ENCODE results near the gene SCG3. TPM values are rescaled to one million over a fixed set of nuclear protein-coding genes. Genes with fewer than 3 reads are reported as not detected.
"Not testable (repeated sequence)": the region's sequence is repeated elsewhere in the genome, so short reads cannot be mapped to it uniquely, and the experiment has no call there.

The SCG3 gene
- polyA plus RNA-seq, 1 of the 3 experiments (the other 2 are of a cell fraction): 0.16 TPM

DNA sequence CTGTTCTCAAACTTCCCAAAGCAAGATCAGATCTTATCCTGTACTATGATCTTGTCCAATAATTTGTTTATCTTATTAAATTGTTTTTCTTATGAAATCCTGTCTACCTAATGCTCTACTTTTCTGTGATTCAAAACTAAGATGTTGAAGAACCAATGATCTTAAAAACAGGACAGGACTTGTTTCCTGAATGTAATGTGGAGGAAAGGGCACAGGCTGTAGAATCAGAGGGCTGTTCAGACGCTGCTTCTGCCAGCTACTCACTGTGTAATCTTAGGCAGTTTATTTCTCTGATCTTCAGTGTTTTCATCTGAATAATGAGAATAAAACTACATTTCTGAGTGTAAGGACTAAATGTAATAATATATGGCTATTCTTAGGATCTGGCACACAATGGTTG lies 38.6 kb upstream of the SCG3 start (continued):
- TF ChIP-seq CTCF (IDR thresholded peaks at IDR 0.05): no peak
- TF ChIP-seq SMC3 (IDR thresholded peaks at IDR 0.05; ENCODE audit: low read depth, low read length): no peak
- TF ChIP-seq, protein P1, sequence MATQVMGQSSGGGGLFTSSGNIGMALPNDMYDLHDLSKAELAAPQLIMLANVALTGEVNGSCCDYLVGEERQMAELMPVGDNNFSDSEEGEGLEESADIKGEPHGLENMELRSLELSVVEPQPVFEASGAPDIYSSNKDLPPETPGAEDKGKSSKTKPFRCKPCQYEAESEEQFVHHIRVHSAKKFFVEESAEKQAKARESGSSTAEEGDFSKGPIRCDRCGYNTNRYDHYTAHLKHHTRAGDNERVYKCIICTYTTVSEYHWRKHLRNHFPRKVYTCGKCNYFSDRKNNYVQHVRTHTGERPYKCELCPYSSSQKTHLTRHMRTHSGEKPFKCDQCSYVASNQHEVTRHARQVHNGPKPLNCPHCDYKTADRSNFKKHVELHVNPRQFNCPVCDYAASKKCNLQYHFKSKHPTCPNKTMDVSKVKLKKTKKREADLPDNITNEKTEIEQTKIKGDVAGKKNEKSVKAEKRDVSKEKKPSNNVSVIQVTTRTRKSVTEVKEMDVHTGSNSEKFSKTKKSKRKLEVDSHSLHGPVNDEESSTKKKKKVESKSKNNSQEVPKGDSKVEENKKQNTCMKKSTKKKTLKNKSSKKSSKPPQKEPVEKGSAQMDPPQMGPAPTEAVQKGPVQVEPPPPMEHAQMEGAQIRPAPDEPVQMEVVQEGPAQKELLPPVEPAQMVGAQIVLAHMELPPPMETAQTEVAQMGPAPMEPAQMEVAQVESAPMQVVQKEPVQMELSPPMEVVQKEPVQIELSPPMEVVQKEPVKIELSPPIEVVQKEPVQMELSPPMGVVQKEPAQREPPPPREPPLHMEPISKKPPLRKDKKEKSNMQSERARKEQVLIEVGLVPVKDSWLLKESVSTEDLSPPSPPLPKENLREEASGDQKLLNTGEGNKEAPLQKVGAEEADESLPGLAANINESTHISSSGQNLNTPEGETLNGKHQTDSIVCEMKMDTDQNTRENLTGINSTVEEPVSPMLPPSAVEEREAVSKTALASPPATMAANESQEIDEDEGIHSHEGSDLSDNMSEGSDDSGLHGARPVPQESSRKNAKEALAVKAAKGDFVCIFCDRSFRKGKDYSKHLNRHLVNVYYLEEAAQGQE (IDR thresholded peaks at IDR 0.05; ENCODE audit: low read depth, low read length): no peak
- no peak for TF ChIP-seq RAD21 (IDR thresholded peaks at IDR 0.05; ENCODE audit: low read length)
- TF ChIP-seq ZBTB33 (IDR thresholded peaks at IDR 0.05; ENCODE audit: borderline replicate concordance, low read depth): no peak

- Histone ChIP-seq H3K79me2 (ENCODE audit: insufficient read depth) (no peaks in the 10 kb centered on the region), H3K4me3 (ENCODE audit: low read depth in 2 of 2, low read length in 1 of 2) (no peak overlapping the region), H3K4me1 (ENCODE audit: control insufficient read depth in 1 of 2, insufficient read depth in 2 of 2, low read depth in 1 of 2, low read length in 1 of 2) (peaks cover 0 to 2% of the 10 kb centered on the region in 2 experiments; a peak in 2 of 4 replicates), H3K4me2 (no peak overlapping the region), H3K9me2 (no peaks in the 10 kb centered on the region), H3F3A (replicated peaks; ENCODE audit: insufficient read depth) (no peaks in the 10 kb centered on the region), H3K27ac (ENCODE audit: low read depth in 2 of 2, low read length in 1 of 2) (peak overlapping the region in 1 of 2 experiments; percentile 39; a peak in 1 of 4 replicates), H3K36me3 (replicated peaks in 1 of 2; ENCODE audit: control insufficient read depth in 1 of 2, insufficient read depth in 2 of 2, low read length in 1 of 2) (no peaks in the 10 kb centered on the region), H2AFZ (ENCODE audit: low read depth) (no peak overlapping the region), H3K9ac (no peak overlapping the region), H3K9me3 (no peaks in the 10 kb centered on the region), H3K27me3 (ENCODE audit: insufficient read depth) (no peaks in the 10 kb centered on the region), H4K20me1 (ENCODE audit: insufficient read depth) (no peaks in the 10 kb centered on the region)
- 38% methylated on average over 3 of the region's 3 CpGs for WGBS (ENCODE audit: low lambda C conversion rate)
- peak; percentile 43; the same call in 1 of the 2 replicates for TF ChIP-seq TCF12 (IDR thresholded peaks at IDR 0.05)
- 0 out of 2 replicates have a peak, but pooled peaks have one; percentile 16 for TF ChIP-seq PBX3 (IDR thresholded peaks at IDR 0.05)
- TF ChIP-seq, protein P1 (IDR thresholded peaks at IDR 0.05; ENCODE audit: low read depth, low read length): no peak
- peak; percentile 51 for TF ChIP-seq GATA2 (CRISPR knock-in tag; IDR thresholded peaks at IDR 0.05)
- 0 out of 4 replicates have a peak, but pooled peaks of 1 of the 2 experiments have one; percentile 9 for TF ChIP-seq EP300 (IDR thresholded peaks at IDR 0.05; ENCODE audit: borderline replicate concordance in 1 of 2, low read depth in 1 of 2, low read length in 1 of 2)
- no peak for TF ChIP-seq FOXM1 (IDR thresholded peaks at IDR 0.05; ENCODE audit: low read depth)
- peak; percentile 79 for TF ChIP-seq NFIC (IDR thresholded peaks at IDR 0.05; ENCODE audit: borderline replicate concordance)
- peak; percentile 26; the same call in 1 of the 2 replicates for TF ChIP-seq JUND (IDR thresholded peaks at IDR 0.05)
- peak; percentile 47 for DNase-seq
- CTCF ChIA-PET: interaction anchor here (1.3 to 11.8 kb wide), 2 partner anchors 110 to 126 kb away, joined by 3 to 313 read pairs; no protein-coding TSS in a partner anchor
- POLR2A ChIA-PET: no interaction called here
Measured at GRCh38 chr15:51647128-51647562, 34.2 kb upstream of the SCG3 start.

DNA sequence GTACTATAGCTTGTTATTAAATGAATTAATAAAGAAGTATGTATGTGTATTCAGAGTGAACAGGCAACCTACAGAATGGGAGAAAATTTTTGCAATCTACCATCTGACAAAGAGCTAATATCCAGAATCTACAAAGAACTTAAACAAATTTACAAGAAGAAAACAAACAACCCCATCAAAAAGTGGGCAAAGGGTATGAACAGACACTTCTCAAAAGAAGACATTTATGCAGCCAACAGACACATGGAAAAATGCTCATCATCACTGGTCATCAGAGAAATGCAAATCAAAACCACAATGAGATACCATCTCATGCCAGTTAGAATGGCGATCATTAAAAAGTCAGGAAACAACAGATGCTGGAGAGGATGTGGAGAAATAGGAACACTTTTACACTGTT lies 33.2 kb upstream of the SCG3 start:
- H4K20me1 ChIP-seq (ENCODE audit: insufficient read depth); POLR2A ChIA-PET: not testable (repeated sequence)
- CTCF ChIA-PET: interaction anchor here (1.3 to 11.8 kb wide), 2 partner anchors 111 to 125 kb away, joined by 3 to 313 read pairs; no protein-coding TSS in a partner anchor

More for the DNA sequence above, 33.2 kb upstream of the SCG3 start:
- not testable (repeated sequence) for H3K4me3 ChIP-seq (ENCODE audit: low read depth in 2 of 2, low read length in 1 of 2); H3K36me3 ChIP-seq (replicated peaks in 1 of 2; ENCODE audit: control insufficient read depth in 1 of 2, insufficient read depth in 2 of 2, low read length in 1 of 2); H3K27ac ChIP-seq (ENCODE audit: low read depth in 2 of 2, low read length in 1 of 2); H3K9me2 ChIP-seq; DNase-seq; H3F3A ChIP-seq (replicated peaks; ENCODE audit: insufficient read depth); H3K4me1 ChIP-seq (ENCODE audit: control insufficient read depth in 1 of 2, insufficient read depth in 2 of 2, low read depth in 1 of 2, low read length in 1 of 2); H3K9ac ChIP-seq; H3K4me2 ChIP-seq; H3K79me2 ChIP-seq (ENCODE audit: insufficient read depth); H3K27me3 ChIP-seq (ENCODE audit: insufficient read depth); H2AFZ ChIP-seq (ENCODE audit: low read depth); H3K9me3 ChIP-seq
- WGBS (ENCODE audit: low lambda C conversion rate): 55% methylated on average over 1 of the region's 1 CpG
